Measurements from ENCODE around the gene OR6B2.

Gene OR6B2

GRCh38 chr2:240037358-240037757 is 7.1 kb upstream of the OR6B2 start:
- DNase-seq = no peak

- no peak for DNase-seq
These were observed 3.1 kb upstream of the OR6B2 start for GRCh38 chr2:240033330-240033678.

- no peak for DNase-seq
These were observed 2.4 kb upstream of the OR6B2 start for GRCh38 chr2:240032406-240033329.

- DNase-seq = no peak
These were observed 5.5 kb downstream of the OR6B2 start for GRCh38 chr2:240024766-240025165.

- DNase-seq = no peak
These were observed 6.4 kb downstream of the OR6B2 start for GRCh38 chr2:240023792-240024191.

GRCh38 chr2:240021488-240022104 is 8.6 kb downstream of the OR6B2 start:
- DNase-seq = peak; percentile 38

- DNase-seq = no peak
These were observed 12.0 kb downstream of the OR6B2 start for GRCh38 chr2:240018071-240018750.

GRCh38 chr2:240014327-240014726 is 15.9 kb downstream of the OR6B2 start:
- DNase-seq = no peak

- DNase-seq = peak; percentile 33
These were observed 16.9 kb downstream of the OR6B2 start for GRCh38 chr2:240013343-240013742.

- no peak for DNase-seq
These were observed 27.2 kb downstream of the OR6B2 start for GRCh38 chr2:240002983-240003382.

- DNase-seq = no peak
These were observed 29.6 kb downstream of the OR6B2 start for GRCh38 chr2:240000671-240001070.

GRCh38 chr2:239997686-239998409 is 32.4 kb downstream of the OR6B2 start:
- no peak for DNase-seq

GRCh38 chr2:239994086-239994485 is 36.1 kb downstream of the OR6B2 start:
- DNase-seq = no peak

- DNase-seq = no peak
These were observed 36.9 kb downstream of the OR6B2 start for GRCh38 chr2:239993291-239993690.

- peak; percentile 54 for DNase-seq
These were observed 38.4 kb downstream of the OR6B2 start for GRCh38 chr2:239991689-239992314.

- DNase-seq = no peak
These were observed 39.3 kb downstream of the OR6B2 start for GRCh38 chr2:239990966-239991365.

- DNase-seq = no peak
These were observed 44.9 kb downstream of the OR6B2 start for GRCh38 chr2:239985356-239985755.

GRCh38 chr2:239984421-239985194 is 45.6 kb downstream of the OR6B2 start:
- DNase-seq = no peak

GRCh38 chr2:239983004-239983778 is 47.0 kb downstream of the OR6B2 start:
- DNase-seq = no peak
